IPS DF 19.7 (cell line): Measurements from ENCODE around the gene CARF.

Experiments
- DNase-seq: peaks from one replicate; pipeline ENCODE4 v3.0.0-alpha.2; 2013; ENCODE audit warnings: low read depth, low spot score

CARF gene

GRCh38 chr2:203021991-203022390 is 109.9 kb downstream of the CARF start:
- DNase-seq = no peak

DNA sequence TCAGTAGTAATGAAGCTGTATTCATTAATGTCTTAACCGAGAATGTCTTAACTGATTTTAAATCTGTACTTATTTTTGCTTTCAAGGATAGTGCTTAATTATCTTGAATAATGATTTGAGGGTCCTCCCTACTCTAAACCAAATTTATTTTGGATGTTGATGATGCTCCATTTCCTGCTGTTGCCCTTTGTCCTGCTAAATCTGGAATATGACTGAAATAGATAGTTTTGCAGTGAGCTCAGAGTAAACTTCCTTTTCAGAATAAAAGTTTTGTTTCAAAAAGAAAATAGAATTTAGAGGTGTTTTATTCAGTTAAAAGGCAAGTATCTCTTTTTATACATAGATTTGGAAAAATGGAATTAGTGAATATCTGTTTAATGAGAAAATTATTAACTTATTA is 110.7 kb downstream of the CARF start:
- no peak for DNase-seq

DNA sequence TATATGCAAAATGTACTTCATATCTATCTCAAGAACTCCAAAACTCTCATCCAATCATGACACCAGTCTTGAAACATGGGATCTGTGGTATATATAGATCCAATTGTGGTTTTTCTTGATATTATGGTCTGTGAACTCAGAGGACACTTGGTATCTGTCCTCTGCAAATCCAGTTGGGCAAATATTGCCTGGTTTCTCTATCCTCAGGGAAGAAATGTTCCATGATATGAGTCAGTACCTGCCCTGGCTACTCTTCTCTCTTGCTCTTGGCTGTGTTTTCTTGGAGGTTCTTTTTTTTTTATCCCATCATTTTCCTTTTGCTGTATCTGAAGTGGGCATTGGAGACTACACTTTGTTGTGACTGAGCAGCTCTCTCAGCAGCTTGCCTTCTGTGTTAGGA is 113.5 kb downstream of the CARF start:
- no peak for DNase-seq

GRCh38 chr2:203030545-203030944 is 118.5 kb downstream of the CARF start:
- no peak for DNase-seq

DNA sequence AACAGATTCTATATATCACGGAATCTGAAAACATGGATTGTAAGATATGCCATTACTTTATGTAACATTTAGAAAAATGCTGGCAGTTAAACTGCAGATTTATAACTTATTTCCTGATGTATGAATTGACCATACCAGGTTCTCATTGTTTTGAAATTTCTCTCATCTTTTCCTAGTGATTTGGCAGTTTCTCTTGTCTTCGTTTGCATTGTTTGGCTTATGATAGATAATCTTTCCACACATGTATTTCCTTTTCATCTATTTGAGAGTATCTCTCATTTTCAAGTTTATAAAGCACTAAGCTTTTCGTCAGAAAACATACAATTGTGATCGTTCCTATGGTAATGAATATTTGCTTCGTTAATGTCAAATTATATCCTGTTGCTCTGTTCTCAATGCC is 118.9 kb downstream of the CARF start:
- no peak for DNase-seq

GRCh38 chr2:203033395-203033794 is 121.3 kb downstream of the CARF start:
- DNase-seq = no peak

DNA sequence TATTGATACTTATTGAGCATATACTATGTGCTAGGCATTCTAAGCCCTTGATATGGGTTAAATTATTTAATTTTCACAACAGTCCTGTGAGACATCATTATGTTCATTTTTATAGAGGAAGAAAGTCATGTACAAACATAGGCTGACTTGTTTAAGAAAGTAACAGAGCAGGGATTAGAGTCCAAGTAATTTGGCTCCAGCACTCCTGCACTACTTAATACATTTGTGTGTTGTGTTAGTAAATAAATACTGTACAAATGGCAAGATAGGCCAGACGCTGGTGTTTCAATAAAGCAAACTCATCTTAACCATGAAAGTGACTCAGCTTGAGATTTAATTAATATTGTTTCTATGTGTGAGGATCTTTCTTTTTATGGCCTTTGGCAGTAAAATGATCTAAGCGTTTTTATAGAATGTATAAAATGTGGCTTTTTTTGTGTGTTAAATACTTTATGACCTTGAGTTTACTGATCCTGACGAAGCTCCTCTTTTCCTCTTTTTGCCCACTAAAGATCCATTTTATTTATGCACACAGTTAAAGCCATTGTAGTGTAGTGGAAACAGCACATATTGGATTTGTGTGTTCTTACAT is 123.9 kb downstream of the CARF start:
- DNase-seq = no peak
